OCI-LY1 (cell line): ENCODE results near the gene TBC1D2B.

Experiments
- EZH2 ChIP-seq: fragments of 200-600 bp; sonication (generic), shearing (Covaris generic); IDR thresholded peaks from 2 replicates; pipeline ENCODE4 v1.8.0; 2017; ENCODE audit warnings: borderline replicate concordance, mixed run types, mild to moderate bottlenecking, antibody characterized with exemption, low read length, moderate library complexity, mixed read lengths
- TF ChIP-seq, protein P1 (sequence below): fragments of 200-600 bp; sonication (generic), shearing (Covaris generic); IDR thresholded peaks from 2 replicates; pipeline ENCODE4 v1.5.1; 2017; ENCODE audit warnings: mild to moderate bottlenecking, antibody characterized with exemption, low read length, moderate library complexity, mixed read lengths

DNA sequence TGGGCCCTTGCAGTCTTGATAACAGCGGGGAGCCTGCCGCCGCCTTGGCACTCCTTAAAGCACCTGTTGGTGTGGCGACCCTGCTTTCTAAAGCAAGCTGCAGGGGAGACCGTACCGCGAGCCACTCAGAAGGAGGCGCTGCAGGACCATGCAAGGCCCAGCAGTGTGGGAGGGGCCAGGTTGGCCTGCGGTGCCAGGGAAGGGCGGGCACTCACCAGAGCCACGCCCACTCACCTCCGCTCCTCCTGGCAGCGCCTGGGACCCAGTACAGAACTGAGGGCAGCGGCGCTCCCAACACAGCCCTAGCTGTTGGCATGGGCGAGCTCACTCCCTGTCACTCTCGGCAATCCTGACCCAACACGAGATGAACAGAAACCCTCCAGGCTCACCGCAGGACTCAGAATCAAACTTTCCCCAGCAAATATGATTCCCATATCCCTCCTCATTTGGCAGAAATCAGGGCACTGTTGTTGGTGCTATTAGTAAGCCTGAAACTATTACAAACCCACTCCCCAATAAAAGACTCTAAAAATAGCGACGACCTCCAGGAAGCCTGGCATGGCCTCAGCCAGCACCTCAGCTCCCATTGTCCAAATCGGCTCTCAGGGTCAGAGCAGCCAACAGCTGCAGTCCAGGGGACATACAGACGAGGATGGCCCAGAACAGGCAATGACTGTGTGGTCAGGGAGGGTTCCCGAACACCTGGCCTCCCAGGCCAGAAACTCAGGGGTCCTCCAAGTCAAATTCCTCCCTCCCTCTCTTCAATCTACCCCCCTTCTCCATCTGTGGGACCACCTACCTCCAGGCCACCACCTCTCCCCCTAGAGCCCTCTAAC is 77.2 kb downstream of the TBC1D2B start:
- TF ChIP-seq, protein P1, sequence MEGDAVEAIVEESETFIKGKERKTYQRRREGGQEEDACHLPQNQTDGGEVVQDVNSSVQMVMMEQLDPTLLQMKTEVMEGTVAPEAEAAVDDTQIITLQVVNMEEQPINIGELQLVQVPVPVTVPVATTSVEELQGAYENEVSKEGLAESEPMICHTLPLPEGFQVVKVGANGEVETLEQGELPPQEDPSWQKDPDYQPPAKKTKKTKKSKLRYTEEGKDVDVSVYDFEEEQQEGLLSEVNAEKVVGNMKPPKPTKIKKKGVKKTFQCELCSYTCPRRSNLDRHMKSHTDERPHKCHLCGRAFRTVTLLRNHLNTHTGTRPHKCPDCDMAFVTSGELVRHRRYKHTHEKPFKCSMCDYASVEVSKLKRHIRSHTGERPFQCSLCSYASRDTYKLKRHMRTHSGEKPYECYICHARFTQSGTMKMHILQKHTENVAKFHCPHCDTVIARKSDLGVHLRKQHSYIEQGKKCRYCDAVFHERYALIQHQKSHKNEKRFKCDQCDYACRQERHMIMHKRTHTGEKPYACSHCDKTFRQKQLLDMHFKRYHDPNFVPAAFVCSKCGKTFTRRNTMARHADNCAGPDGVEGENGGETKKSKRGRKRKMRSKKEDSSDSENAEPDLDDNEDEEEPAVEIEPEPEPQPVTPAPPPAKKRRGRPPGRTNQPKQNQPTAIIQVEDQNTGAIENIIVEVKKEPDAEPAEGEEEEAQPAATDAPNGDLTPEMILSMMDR = peak; percentile 88
- no peak for TF ChIP-seq EZH2
